Endometrial microvascular endothelial cells (primary cell): ENCODE results near the gene UCK2. TPM values are rescaled to one million over a fixed set of nuclear protein-coding genes. Genes with fewer than 3 reads are reported as not detected.

ENCODE experiments used
- in situ Hi-C: cut with HindIII; loops from 2 replicates; pipeline ENCODE4 v1.10.0; 2017; ENCODE audit warnings: low sequenced_read_pairs, low pct_unique_long_range_greater_than_20kb; ENCODE audit errors: inconsistent ontology term
- total RNA-seq: library from RNA; depleted of rRNA; stranded (reverse); fragments of >200 nt; gene quantifications from one replicate; pipeline ENCODE4 v1.2.3, GENCODE V29; 2015; ENCODE audit errors: inconsistent ontology term

The UCK2 gene
- total RNA-seq, 1 donor from 2014 or later, result 92.4 TPM

DNA sequence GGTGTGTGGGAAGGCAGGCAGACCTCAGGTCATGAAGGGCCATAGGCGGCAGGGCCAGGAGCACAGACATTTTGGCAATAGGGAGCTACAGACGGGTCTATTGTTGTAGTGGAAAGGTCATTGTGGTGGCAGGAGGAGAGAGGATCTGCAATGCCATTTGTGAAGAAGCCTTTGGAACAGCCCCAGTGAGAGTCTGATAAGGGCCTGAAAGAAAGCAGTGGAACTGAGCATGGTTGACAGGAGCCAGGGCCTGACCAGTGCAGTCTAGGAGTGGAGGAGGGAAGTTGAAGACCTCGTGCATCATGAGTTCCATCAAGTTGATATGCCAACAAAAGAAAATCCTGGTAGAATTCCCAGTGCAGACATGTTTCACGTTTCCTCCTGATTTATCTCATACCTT lies 65.5 kb downstream of the UCK2 start:
- in situ Hi-C loops, result no loop called here

DNA sequence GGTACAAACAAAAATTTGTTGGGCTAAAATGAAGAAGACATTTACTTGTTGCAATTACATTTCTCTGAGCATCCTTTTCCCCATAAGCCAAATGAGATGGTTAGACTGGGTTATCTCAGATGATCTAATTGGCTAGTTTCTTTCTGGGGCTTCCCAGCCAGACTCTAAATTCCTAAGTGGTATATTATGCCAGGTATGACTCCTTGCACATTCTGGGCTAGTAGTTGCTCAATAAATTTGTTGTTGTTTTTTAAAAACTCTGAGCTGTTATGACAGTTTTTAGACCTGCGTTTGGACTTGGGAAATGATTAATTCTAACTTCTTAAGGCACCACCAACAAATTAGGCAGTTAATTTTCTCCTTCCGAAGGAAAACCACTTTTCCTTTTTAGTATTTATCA lies 66.1 kb downstream of the UCK2 start:
- in situ Hi-C loops, result no loop called here

- in situ Hi-C loops, result no loop called here
Observed at GRCh38 chr1:165894591-165894990, 67.2 kb downstream of the UCK2 start.

GRCh38 chr1:165895451-165895871 lies 68.0 kb downstream of the UCK2 start:
- in situ Hi-C loops, result no loop called here

GRCh38 chr1:165896277-165896676 lies 68.9 kb downstream of the UCK2 start:
- in situ Hi-C loops, result no loop called here

DNA sequence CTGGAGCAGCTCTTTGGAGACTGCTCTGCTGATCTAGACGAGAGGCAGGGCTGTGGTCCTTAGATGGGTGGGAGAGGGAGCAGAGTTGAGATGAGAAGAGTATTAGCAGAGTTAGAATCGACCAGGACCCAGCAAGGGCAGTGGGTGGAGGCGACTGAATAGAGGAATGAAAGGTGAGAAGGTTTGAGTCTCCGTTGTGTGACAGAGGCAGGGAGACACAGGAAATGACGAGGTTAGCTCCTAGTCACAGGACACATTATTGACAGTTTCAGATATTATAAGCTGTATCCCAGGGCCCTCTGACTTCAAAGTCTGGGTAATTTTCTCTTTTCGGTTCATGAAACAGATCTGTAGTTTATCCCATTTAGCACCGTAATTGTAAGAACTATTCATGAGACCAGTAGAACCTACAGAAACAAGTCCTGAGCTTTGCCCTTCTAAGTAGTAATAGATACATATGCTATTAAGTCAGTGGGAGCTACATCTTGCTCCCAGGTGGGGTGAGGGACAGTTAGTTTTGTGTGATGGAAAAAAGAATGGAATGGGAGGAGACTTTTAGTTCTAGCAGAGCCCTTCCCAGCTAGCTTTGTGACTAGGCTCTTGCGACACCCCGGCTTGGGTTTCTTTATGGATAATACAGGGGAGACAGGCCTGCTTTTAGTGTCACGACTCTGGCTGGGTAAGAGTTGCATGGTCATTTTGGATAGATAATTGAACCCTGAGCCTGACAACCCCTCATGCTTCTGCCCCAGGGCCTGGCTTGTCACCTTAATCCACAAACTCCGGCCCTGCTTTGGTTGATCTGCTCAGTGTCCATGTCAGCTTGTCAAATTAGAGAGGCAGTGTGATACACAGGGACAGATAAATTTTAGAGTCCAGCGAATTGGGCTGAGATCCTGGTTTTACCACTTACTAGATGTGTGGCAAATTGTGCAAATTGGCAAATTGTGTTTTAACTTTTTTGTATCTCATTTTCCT lies 70.2 kb downstream of the UCK2 start:
- in situ Hi-C loops, result no loop called here

DNA sequence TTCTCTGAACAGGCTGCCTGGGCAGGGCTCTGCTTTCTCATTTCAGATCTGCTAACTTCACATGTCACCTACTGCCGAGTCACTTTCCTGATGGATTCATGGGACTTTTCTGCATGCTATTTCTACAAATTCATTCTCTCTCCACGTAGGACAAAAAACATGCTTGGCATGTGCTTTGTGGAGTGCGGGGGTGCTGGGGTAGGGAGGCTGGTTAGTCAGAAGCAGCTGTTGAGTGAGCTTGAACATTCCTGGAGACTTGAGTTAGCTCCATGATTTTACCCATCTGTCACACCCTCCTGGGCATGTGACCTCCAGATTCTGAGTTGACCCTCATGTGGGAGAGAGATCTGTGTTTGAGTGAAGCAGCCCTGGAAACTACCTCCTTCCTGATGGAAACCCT lies 71.4 kb downstream of the UCK2 start:
- in situ Hi-C loops, result no loop called here

GRCh38 chr1:165899461-165899941 lies 72.1 kb downstream of the UCK2 start:
- in situ Hi-C loops, result no loop called here

GRCh38 chr1:165900576-165901380 lies 73.4 kb downstream of the UCK2 start:
- in situ Hi-C loops, result no loop called here

GRCh38 chr1:165902565-165902964 lies 75.2 kb downstream of the UCK2 start:
- in situ Hi-C loops, result no loop called here

DNA sequence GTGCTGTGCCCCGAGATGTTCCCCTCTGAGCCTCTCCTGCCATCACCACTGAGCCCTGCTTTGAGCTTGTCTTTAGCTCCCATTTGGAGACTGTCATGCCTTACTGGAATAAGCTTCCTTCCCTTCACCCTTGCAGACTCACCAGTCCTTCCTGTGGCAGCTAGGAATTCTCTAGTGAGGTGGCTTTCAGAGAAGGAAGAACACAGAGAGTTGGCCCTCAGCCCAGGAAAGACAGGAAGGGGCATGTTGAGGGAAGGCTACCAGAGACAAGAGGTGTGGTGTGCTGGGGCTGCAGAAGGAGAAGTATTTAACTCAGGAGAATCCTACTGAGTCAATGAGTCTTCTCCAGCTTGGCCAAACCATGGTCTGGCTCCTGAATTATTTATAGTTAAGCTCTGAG lies 76.3 kb downstream of the UCK2 start:
- in situ Hi-C loops, result no loop called here

DNA sequence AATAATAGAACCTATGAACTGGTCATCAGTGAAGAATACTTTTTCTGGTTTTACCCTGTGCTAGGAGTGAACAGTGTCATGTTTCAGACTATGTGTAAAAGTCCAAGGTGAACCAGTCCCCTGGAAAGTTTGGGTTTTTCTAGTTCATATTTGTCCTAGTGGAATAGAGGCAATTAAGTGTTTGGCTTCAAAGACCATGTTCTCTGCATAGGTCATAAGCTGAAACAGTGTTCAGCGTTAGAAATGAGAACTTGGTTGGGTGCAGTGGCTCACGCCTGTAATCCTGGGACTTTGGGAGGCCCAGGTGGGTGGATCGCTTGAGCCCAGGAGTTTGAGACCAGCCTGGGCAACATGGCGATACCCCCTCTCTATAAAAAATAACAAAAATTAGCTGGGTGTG lies 77.5 kb downstream of the UCK2 start:
- in situ Hi-C loops, result no loop called here

GRCh38 chr1:165905853-165906252 lies 78.4 kb downstream of the UCK2 start:
- in situ Hi-C loops, result no loop called here

DNA sequence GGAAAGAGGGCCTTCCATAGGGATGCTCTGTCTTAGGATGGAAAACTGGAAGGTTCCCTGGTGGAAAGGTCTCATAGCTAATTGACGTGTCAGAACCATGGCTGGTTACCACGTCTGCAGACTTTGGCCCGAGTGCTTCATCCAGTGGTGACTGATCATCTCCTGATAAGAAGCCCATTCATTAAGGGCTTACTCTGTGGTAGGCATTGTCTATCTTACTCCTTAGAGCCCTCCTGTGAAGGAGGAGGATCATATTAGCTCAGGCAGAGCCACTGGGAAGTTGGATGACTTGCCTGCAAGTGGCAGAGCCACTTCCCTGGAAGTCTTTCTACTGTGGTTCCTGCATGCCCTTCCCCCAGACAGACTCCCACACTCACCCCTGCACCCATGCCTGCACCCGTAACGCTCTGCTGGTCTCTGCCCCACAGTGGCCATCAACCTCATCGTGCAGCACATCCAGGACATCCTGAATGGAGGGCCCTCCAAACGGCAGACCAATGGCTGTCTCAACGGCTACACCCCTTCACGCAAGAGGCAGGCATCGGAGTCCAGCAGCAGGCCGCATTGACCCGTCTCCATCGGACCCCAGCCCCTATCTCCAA lies 79.9 kb downstream of the UCK2 start:
- in situ Hi-C loops, result no loop called here

- in situ Hi-C loops, result no loop called here
Observed at GRCh38 chr1:165910764-165911421, 83.5 kb downstream of the UCK2 start.

DNA sequence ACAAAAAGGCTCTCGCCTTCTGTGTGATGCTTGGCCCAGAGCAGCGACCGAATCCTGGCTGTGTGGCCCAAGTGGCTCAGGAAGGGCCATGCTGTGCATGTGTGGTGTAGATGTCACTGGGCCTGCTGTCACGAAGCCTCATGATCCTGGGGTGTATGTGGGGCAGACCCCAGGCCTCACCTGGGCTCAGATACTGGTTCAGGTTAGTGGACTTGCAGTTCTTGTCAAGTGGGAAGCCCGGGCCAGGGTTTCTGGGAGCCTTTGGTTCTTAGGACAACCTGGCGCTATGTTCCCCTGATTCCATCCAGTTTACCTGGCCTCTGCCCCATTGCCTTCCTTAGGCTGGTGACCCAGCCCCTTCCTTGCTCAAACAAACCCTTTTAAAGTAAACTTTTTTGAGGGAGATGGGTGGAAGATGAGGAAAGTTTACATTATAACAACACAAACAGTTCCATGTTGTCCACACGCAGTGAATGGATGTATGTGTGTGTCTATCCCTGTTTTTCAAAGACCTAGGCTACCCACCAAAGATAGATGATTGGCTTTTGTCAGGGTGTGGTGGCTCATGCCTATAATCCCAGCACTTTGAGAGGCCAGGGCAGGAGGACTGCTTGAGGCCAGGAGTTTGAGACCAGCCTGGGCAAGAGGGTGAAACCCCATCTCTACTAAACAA lies 84.3 kb downstream of the UCK2 start:
- in situ Hi-C loops, result no loop called here

DNA sequence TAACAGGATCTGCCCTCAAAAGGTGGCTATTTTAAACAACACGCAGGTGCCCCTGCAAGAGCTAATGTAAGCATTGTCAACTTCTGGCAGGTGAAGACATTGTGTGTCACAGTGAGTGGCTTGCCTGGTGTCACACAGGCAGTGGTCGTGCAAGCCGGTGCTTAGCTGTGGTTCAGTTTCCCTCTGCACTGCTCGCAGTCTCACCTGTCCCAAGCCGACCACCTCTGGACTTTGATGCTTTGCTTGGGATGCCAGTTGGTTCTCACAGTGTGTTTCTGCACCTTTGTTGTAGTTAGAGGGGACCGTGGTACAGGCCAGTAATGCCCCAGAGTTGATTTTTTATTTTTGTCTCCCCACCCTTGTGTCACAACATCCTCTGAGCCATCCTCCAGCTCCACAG lies 85.2 kb downstream of the UCK2 start:
- in situ Hi-C loops, result no loop called here

DNA sequence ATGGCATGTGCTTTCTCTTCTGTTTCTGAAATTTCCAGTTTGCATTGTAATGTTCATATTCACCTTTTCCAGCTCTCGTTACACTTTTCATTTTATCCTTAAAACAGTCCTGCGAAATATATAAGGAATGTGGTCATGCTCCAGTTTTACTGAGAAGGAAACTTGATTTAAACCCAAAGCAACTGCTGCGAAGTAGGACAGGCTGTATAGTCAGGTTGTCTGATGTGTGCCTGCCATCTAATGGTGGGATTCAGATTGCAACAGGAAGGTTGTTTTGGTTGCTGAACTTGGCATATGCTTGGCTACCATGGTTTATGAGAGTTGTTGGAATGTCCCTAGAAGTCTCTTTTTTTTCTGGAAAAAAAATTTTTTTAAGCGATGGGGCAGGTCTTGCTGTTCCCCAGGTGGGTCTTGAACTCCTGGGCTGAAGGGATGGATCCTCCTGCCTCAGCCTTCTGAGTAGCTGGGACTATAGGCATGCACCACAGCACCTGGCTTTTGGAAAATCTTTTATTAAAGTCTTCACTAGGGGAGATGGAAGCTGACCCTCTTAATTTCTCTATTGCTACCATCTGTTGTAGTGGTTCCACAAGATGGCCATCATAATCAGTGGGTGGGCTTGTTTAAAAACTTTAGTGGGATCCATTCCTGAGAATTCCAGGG lies 86.9 kb downstream of the UCK2 start:
- in situ Hi-C loops, result no loop called here
